Endodermal cell (in vitro differentiated cells): ENCODE results near the gene STMN3. TPM values are rescaled to one million over a fixed set of nuclear protein-coding genes. Genes with fewer than 3 reads are reported as not detected.

Source experiments
- DNase-seq: peaks from one replicate; pipeline ENCODE4 v3.0.0-alpha.2; 2017
- H3K27ac ChIP-seq: 2 replicates; pipeline ENCODE4 v1.5.1; 2013; ENCODE audit warnings: mild to moderate bottlenecking, low read depth, low read length, moderate library complexity
- H3K27me3 ChIP-seq: 2 replicates; pipeline ENCODE4 v1.6.1; 2013; ENCODE audit warnings: mild to moderate bottlenecking, low read length, moderate library complexity; ENCODE audit not compliant: insufficient read depth, control insufficient read depth, poor library complexity, severe bottlenecking
- H3K36me3 ChIP-seq: 2 replicates; pipeline ENCODE4 v1.7.0; 2013; ENCODE audit warnings: mild to moderate bottlenecking, low read length, moderate library complexity; ENCODE audit not compliant: control insufficient read depth, insufficient read depth
- H3K4me1 ChIP-seq: one replicate; pipeline ENCODE4 v1.7.0; 2013; ENCODE audit warnings: low read length; ENCODE audit not compliant: control insufficient read depth, insufficient read depth
- H3K4me3 ChIP-seq: 2 replicates; pipeline ENCODE4 v1.5.1; 2013; ENCODE audit warnings: mild to moderate bottlenecking, low read length, moderate library complexity
- H3K9ac ChIP-seq: 2 replicates; pipeline ENCODE4 v1.6.1; 2013; ENCODE audit warnings: mild to moderate bottlenecking, low read length, moderate library complexity; ENCODE audit not compliant: poor library complexity, severe bottlenecking; ENCODE audit errors: extremely low read depth
- H3K9me3 ChIP-seq: 2 replicates; pipeline ENCODE4 v1.6.1; 2013; ENCODE audit warnings: mild to moderate bottlenecking, low read length, moderate library complexity; ENCODE audit not compliant: control insufficient read depth
- H3K27ac Mint-ChIP-seq: 2 replicates; pipeline ENCODE4 v1.8.0; 2020; ENCODE audit warnings: mixed read lengths
- H3K27me3 Mint-ChIP-seq: 2 replicates; pipeline ENCODE4 v1.8.0; 2021; ENCODE audit warnings: mild to moderate bottlenecking, mixed read lengths; ENCODE audit not compliant: insufficient read depth
- H3K36me3 Mint-ChIP-seq: 2 replicates; pipeline ENCODE4 v1.8.0; 2020; ENCODE audit warnings: low read depth, mixed read lengths
- H3K4me1 Mint-ChIP-seq: 2 replicates; pipeline ENCODE4 v1.8.0; 2020; ENCODE audit warnings: mixed read lengths
- H3K4me3 Mint-ChIP-seq: 2 replicates; pipeline ENCODE4 v1.8.0; 2020; ENCODE audit warnings: mild to moderate bottlenecking, moderate library complexity, mixed read lengths
- H3K9me3 Mint-ChIP-seq: 2 replicates; pipeline ENCODE4 v1.8.0; 2020; ENCODE audit warnings: mild to moderate bottlenecking, mixed read lengths
- WGBS, 2 experiments: methylation state at CpG; one replicate each; pipeline versions ENCODE4 v1.1.5 to v1.1.7; 2013; ENCODE audit warnings: missing lambda C conversion rate in 2 of 2, mixed read lengths in 1 of 2; ENCODE audit not compliant: insufficient coverage in 1 of 2, insufficient read length in 1 of 2; 5-methylcytosine and 5-hydroxymethylcytosine counted together
- total RNA-seq, 2 donors: library from RNA; stranded (reverse); fragmentation: NEBNext Ultra II Directional in 1 of 2; extraction: Animal tissue kit (Norgen Biotek cat#: 25700) in 1 of 2; gene quantifications; 2 replicates in 1 of 2; 3 replicates in 1 of 2; pipeline ENCODE4 v1.2.1, GENCODE V29; 2021
- TF ChIP-seq, protein P1 (sequence below): fragments of 200-600 bp; sonication (generic); conservative IDR thresholded peaks from 2 replicates; pipeline ENCODE4 v1.5.0; 2021; ENCODE audit warnings: antibody characterized with exemption, mild to moderate bottlenecking

The STMN3 gene
- total RNA-seq, 2 donors from 2014 or later: 6.7 to 18.3 TPM

DNA sequence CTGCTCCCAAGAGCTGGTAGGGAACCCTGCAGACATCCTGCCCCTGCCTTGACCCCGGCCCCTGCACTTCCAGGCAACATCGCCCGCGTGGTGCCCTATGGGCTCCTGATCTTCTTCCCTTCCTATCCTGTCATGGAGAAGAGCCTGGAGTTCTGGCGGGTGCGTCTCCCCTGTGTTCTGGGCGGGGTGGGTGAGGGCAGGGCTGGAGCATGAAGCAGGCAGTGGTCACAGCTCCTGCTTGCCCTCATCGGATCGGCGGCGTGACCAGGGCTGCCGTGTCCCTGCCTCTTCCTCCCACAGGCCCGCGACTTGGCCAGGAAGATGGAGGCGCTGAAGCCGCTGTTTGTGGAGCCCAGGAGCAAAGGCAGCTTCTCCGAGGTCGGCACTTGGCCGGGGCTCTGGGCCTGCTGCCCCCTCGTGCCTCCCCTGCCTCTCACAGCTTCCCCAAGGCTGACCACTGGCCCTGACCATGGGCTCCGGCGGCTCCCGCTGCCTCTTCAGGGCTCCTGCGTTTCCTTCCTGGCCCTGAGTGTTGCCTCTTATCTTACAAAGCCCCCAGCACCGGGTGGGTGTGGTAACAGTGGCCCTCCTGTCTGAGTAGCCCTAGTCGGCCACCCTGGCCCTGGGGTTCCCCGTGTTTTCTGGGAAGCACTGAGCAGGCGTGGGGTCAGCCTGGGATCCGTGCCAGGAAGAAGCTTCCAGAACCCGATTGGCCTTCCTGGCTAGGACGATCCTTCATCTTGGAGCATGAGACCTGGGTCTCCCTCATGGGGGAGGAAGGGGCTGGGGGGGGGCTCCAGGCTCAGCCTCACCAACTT lies 35.2 kb upstream of the STMN3 start:
- no peak overlapping the region for H3K9ac ChIP-seq
- no peak overlapping the region for H3K27ac ChIP-seq
- no peaks in the 10 kb centered on the region for H3K4me1 ChIP-seq
- Mint-ChIP-seq H3K4me1 (no peaks in the 10 kb centered on the region), H3K27me3 (no peaks in the 10 kb centered on the region), H3K4me3 (no peak overlapping the region), H3K9me3 (no peaks in the 10 kb centered on the region), H3K27ac (no peak overlapping the region), H3K36me3 (peaks cover 4% of the 10 kb centered on the region)
- 93 to 96% methylated on average over 18 to 29 of the region's 31 CpGs for WGBS, 2 experiments
- TF ChIP-seq, protein P1, sequence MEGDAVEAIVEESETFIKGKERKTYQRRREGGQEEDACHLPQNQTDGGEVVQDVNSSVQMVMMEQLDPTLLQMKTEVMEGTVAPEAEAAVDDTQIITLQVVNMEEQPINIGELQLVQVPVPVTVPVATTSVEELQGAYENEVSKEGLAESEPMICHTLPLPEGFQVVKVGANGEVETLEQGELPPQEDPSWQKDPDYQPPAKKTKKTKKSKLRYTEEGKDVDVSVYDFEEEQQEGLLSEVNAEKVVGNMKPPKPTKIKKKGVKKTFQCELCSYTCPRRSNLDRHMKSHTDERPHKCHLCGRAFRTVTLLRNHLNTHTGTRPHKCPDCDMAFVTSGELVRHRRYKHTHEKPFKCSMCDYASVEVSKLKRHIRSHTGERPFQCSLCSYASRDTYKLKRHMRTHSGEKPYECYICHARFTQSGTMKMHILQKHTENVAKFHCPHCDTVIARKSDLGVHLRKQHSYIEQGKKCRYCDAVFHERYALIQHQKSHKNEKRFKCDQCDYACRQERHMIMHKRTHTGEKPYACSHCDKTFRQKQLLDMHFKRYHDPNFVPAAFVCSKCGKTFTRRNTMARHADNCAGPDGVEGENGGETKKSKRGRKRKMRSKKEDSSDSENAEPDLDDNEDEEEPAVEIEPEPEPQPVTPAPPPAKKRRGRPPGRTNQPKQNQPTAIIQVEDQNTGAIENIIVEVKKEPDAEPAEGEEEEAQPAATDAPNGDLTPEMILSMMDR: no peak
- no peaks in the 10 kb centered on the region for H3K36me3 ChIP-seq
- no peaks in the 10 kb centered on the region for H3K9me3 ChIP-seq
- DNase-seq: no peak
- H3K4me3 ChIP-seq: no peak overlapping the region
- H3K27me3 ChIP-seq: no peaks in the 10 kb centered on the region

- Histone ChIP-seq H3K27ac (peak overlapping the region; percentile 81), H3K36me3 (no peaks in the 10 kb centered on the region), H3K4me3 (no peak overlapping the region), H3K4me1 (no peaks in the 10 kb centered on the region), H3K27me3 (no peaks in the 10 kb centered on the region), H3K9me3 (no peaks in the 10 kb centered on the region), H3K9ac (no peak overlapping the region)
- TF ChIP-seq, protein P1: no peak
- no peak for DNase-seq
- no peak overlapping the region for H3K27ac Mint-ChIP-seq
- H3K4me1 Mint-ChIP-seq: no peaks in the 10 kb centered on the region
- no peaks in the 10 kb centered on the region for H3K27me3 Mint-ChIP-seq
- no peaks in the 10 kb centered on the region for H3K9me3 Mint-ChIP-seq
- no peak overlapping the region for H3K4me3 Mint-ChIP-seq
- WGBS, 2 experiments: 95 to 97% methylated on average over 18 to 29 of the region's 29 CpGs
- peaks cover 4% of the 10 kb centered on the region for H3K36me3 Mint-ChIP-seq
These were observed 34.4 kb upstream of the STMN3 start for GRCh38 chr20:63687419-63688178.

DNA sequence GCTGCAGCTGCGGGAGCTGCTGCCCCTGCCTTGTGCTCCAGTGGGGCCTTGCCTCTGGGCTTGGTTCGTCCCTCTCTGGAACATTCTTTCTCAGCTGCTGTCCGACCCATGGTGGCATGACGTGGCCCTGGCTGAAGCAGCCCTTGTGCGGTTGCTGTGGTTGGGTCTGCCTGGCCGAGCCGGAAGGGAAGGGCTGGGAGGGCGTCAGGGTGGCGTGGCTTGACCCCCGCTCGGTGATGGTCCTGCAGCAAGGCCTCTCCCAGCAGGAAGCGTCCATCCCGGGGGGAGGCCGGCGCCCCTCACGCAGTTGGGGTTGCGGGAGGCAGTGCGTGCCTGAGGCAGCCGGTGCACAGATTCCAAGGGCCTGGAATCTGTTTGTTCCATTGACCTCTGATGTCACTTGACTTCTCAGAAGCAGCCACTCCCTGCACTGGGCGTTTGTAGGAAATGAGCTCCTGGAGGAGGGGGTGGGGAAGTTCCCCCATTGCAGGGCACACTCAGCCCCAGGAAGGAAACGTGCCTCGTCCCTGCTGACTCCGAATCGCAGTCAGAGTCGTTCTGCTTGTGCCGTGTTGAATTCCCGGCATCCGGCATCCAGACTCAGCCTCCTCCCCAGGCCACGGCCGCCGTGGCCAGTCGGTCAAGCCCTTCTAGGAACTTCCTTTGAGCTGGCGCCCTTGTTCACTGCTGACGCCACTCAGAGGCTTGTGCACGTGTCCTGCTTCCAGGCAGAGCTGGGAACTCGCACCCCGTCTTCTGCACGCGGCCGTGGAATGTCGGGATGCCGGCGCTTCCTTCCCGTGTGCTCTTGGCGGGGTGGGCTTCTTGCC lies 33.5 kb upstream of the STMN3 start:
- no peaks in the 10 kb centered on the region for H3K27me3 ChIP-seq
- no peaks in the 10 kb centered on the region for H3K27me3 Mint-ChIP-seq
- TF ChIP-seq, protein P1: no peak
- H3K9ac ChIP-seq: no peak overlapping the region
- H3K4me3 ChIP-seq: no peak overlapping the region
- DNase-seq: no peak
- no peaks in the 10 kb centered on the region for H3K4me1 ChIP-seq
- no peaks in the 10 kb centered on the region for H3K9me3 ChIP-seq
- H3K36me3 ChIP-seq: no peaks in the 10 kb centered on the region
- H3K4me3 Mint-ChIP-seq: no peak overlapping the region
- peaks cover 4% of the 10 kb centered on the region for H3K36me3 Mint-ChIP-seq
- H3K27ac Mint-ChIP-seq: no peak overlapping the region
- H3K4me1 Mint-ChIP-seq: no peaks in the 10 kb centered on the region
- WGBS, 2 experiments: 84 to 93% methylated on average over 32 to 45 of the region's 45 CpGs
- H3K9me3 Mint-ChIP-seq: no peaks in the 10 kb centered on the region
- H3K27ac ChIP-seq: peak overlapping the region; percentile 81
